ENCODE data around the gene DTWD2. TPM values are rescaled to one million over a fixed set of nuclear protein-coding genes. Genes with fewer than 3 reads are reported as not detected.

Gene DTWD2
- total RNA-seq, 6 experiments from 2014 or later = 3.7 to 13.4 (median 7.0) TPM

GRCh38 chr5:119022773-119023172 is 34.4 kb upstream of the DTWD2 start:
- 0% methylated on average over 1 of the region's 1 CpG for WGBS (ENCODE audit: insufficient coverage, low coverage, low lambda C conversion rate, missing lambda C conversion rate)

GRCh38 chr5:119022017-119022745 is 33.8 kb upstream of the DTWD2 start:
- intact Hi-C loops (cut with DNase I) = no loop called here
- WGBS (ENCODE audit: insufficient coverage, low coverage, low lambda C conversion rate, missing lambda C conversion rate) = 40% methylated on average over 5 of the region's 5 CpGs
- ATAC-seq (peak; percentile 76 to 94 (median 82)), DNase-seq (no peak)
- H3K36me3 ChIP-seq = no peaks in the 10 kb centered on the region
- no peaks in the 10 kb centered on the region for H3K27me3 ChIP-seq
- H3K4me1 ChIP-seq = no peaks in the 10 kb centered on the region
- H3K9me3 ChIP-seq = no peaks in the 10 kb centered on the region
- no peak for TF ChIP-seq POLR2A (IDR thresholded peaks at IDR 0.05)
- TF ChIP-seq, protein P1, sequence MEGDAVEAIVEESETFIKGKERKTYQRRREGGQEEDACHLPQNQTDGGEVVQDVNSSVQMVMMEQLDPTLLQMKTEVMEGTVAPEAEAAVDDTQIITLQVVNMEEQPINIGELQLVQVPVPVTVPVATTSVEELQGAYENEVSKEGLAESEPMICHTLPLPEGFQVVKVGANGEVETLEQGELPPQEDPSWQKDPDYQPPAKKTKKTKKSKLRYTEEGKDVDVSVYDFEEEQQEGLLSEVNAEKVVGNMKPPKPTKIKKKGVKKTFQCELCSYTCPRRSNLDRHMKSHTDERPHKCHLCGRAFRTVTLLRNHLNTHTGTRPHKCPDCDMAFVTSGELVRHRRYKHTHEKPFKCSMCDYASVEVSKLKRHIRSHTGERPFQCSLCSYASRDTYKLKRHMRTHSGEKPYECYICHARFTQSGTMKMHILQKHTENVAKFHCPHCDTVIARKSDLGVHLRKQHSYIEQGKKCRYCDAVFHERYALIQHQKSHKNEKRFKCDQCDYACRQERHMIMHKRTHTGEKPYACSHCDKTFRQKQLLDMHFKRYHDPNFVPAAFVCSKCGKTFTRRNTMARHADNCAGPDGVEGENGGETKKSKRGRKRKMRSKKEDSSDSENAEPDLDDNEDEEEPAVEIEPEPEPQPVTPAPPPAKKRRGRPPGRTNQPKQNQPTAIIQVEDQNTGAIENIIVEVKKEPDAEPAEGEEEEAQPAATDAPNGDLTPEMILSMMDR (IDR thresholded peaks at IDR 0.05) = peak; percentile 46 to 51 (median 49)
- H3K4me3 ChIP-seq = no peak overlapping the region
- no peak overlapping the region for H3K27ac ChIP-seq

More at GRCh38 chr5:119022773-119023172, 34.4 kb upstream of the DTWD2 start:
- intact Hi-C loops (cut with DNase I) = no loop called here
- Histone ChIP-seq H3K4me1 (no peaks in the 10 kb centered on the region), H3K4me3 (no peak overlapping the region), H3K36me3 (no peaks in the 10 kb centered on the region), H3K27ac (no peak overlapping the region), H3K9me3 (no peaks in the 10 kb centered on the region), H3K27me3 (no peaks in the 10 kb centered on the region)
- no peak for DNase-seq
- no peak for TF ChIP-seq POLR2A (IDR thresholded peaks at IDR 0.05)
- TF ChIP-seq, protein P1 (IDR thresholded peaks at IDR 0.05) = no peak
- ATAC-seq = no peak

DNA sequence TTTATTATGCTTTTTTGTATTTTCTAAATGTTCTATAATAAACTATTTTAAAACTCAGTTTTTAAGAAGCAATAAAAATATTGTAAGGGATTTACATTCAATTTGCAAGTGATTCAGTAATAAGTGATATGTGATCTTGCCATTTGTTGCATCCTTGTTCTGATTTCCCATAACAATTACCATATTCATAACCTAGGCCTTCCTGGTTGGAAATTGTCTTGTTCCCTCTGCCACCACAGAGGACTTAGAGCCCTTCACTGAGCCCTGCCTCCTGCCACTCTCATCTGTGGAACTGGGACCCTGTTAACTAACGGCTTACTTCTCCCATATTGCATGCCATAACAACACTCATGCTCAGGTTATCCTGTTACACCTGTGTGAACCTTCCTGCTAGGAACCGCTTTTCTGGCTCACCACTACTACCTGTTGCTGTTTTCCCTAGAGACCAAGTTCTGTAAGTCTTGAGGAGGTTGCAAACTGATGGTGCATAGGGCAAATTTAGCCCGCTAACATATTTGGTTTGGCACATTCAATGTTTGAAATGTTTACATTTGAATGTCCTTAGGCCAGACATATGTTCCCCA is 32.9 kb upstream of the DTWD2 start:
- H3K4me1 ChIP-seq = no peaks in the 10 kb centered on the region
- no peaks in the 10 kb centered on the region for H3K27me3 ChIP-seq
- no peaks in the 10 kb centered on the region for H3K36me3 ChIP-seq
- H3K27ac ChIP-seq = no peak overlapping the region
- intact Hi-C loops (cut with DNase I) = no loop called here
- no peak for TF ChIP-seq POLR2A (IDR thresholded peaks at IDR 0.05)
- TF ChIP-seq, protein P1 (IDR thresholded peaks at IDR 0.05) = no peak
- ATAC-seq = no peak
- WGBS (ENCODE audit: insufficient coverage, low coverage, low lambda C conversion rate, missing lambda C conversion rate) = 71% methylated on average over 3 of the region's 3 CpGs
- DNase-seq = no peak
- no peaks in the 10 kb centered on the region for H3K9me3 ChIP-seq
- no peak overlapping the region for H3K4me3 ChIP-seq

- ATAC-seq (peak in 2 of 4 donors; percentile 28 to 32), DNase-seq (no peak)
- Histone ChIP-seq H3K27me3 (no peaks in the 10 kb centered on the region), H3K36me3 (no peaks in the 10 kb centered on the region), H3K4me1 (no peaks in the 10 kb centered on the region), H3K27ac (no peak overlapping the region), H3K4me3 (no peak overlapping the region), H3K9me3 (no peaks in the 10 kb centered on the region)
- intact Hi-C loops (cut with DNase I) = no loop called here
- WGBS (ENCODE audit: insufficient coverage, low coverage, low lambda C conversion rate, missing lambda C conversion rate) = 75% methylated on average over 7 of the region's 7 CpGs
- TF ChIP-seq, protein P1 (IDR thresholded peaks at IDR 0.05) = no peak
- TF ChIP-seq POLR2A (IDR thresholded peaks at IDR 0.05) = no peak
These were observed 31.6 kb upstream of the DTWD2 start for GRCh38 chr5:119019949-119020348.

Measured in right lobe of liver (tissue), 6 donors.